HL-60 (cell line): Measurements from ENCODE around the gene FAAP20.

Experiments used
- DNase-seq, 2 experiments: peaks; one replicate each; pipeline ENCODE4 v3.0.0-alpha.2; 2010 to 2020; ENCODE audit warnings: low read depth in 1 of 2, low spot score in 1 of 2
- H3K27ac ChIP-seq: fragments of 250-450 bp; sonication (Bioruptor Pico); replicated peaks from 2 replicates; pipeline ENCODE4 v1.5.1; 2020; ENCODE audit warnings: mild to moderate bottlenecking, moderate library complexity
- H3K27me3 ChIP-seq: fragments of 250-450 bp; sonication (Bioruptor Pico); 2 replicates; pipeline ENCODE4 v1.5.1; 2021; ENCODE audit warnings: mild to moderate bottlenecking, moderate library complexity; ENCODE audit not compliant: insufficient read depth, poor library complexity, severe bottlenecking
- H3K4me3 ChIP-seq: replicated peaks from 2 replicates; pipeline ENCODE4 v1.5.1; 2011; ENCODE audit warnings: mild to moderate bottlenecking, control low read depth, low read length; ENCODE audit not compliant: insufficient read depth
- GABPA ChIP-seq: IDR thresholded peaks from 2 replicates; pipeline ENCODE4 v1.6.1; 2012; ENCODE audit warnings: low read depth
- POLR2AphosphoS5 ChIP-seq: IDR thresholded peaks from 2 replicates; pipeline ENCODE4 v1.6.1; 2012; ENCODE audit warnings: low read depth
- SPI1 ChIP-seq: IDR thresholded peaks from 2 replicates; pipeline ENCODE4 v1.6.1; 2012; ENCODE audit warnings: low read depth, mild to moderate bottlenecking, borderline replicate concordance
- TF ChIP-seq, protein P1 (sequence below): IDR thresholded peaks from 2 replicates; pipeline ENCODE4 v1.6.1; 2012; ENCODE audit warnings: low read depth; ENCODE audit not compliant: insufficient replicate concordance
- TF ChIP-seq, protein P2 (sequence below): IDR thresholded peaks from one replicate; pipeline ENCODE4 v1.5.1; 2011; ENCODE audit warnings: low read length, control low read depth, inconsistent platforms; ENCODE audit not compliant: insufficient read depth

Gene FAAP20

DNA sequence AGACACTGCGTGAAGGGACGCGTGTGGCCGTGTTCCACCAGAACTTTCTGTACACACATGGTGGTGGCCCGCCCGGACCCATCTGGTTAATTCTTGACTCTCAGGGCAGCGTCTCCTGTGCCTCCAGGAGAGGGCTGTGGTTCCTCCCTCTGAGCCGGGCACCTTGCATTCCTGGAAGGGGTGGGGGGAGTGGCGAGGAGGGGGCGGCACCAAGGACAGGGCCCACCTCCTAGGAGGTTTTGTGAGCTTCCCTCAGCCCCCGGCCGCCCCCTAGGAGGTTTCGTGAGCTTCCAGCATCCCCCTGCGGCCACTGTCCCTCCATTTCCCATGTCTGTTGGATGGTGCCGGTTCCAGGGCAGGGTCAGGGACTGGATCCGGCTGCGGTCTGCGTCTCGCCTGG is 28.9 kb downstream of the FAAP20 start:
- DNase-seq: no peak
- Histone ChIP-seq H3K4me3 (no peak overlapping the region), H3K27ac (no peak overlapping the region), H3K27me3 (no peaks in the 10 kb centered on the region)
- TF ChIP-seq, protein P1, sequence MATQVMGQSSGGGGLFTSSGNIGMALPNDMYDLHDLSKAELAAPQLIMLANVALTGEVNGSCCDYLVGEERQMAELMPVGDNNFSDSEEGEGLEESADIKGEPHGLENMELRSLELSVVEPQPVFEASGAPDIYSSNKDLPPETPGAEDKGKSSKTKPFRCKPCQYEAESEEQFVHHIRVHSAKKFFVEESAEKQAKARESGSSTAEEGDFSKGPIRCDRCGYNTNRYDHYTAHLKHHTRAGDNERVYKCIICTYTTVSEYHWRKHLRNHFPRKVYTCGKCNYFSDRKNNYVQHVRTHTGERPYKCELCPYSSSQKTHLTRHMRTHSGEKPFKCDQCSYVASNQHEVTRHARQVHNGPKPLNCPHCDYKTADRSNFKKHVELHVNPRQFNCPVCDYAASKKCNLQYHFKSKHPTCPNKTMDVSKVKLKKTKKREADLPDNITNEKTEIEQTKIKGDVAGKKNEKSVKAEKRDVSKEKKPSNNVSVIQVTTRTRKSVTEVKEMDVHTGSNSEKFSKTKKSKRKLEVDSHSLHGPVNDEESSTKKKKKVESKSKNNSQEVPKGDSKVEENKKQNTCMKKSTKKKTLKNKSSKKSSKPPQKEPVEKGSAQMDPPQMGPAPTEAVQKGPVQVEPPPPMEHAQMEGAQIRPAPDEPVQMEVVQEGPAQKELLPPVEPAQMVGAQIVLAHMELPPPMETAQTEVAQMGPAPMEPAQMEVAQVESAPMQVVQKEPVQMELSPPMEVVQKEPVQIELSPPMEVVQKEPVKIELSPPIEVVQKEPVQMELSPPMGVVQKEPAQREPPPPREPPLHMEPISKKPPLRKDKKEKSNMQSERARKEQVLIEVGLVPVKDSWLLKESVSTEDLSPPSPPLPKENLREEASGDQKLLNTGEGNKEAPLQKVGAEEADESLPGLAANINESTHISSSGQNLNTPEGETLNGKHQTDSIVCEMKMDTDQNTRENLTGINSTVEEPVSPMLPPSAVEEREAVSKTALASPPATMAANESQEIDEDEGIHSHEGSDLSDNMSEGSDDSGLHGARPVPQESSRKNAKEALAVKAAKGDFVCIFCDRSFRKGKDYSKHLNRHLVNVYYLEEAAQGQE: no peak

DNA sequence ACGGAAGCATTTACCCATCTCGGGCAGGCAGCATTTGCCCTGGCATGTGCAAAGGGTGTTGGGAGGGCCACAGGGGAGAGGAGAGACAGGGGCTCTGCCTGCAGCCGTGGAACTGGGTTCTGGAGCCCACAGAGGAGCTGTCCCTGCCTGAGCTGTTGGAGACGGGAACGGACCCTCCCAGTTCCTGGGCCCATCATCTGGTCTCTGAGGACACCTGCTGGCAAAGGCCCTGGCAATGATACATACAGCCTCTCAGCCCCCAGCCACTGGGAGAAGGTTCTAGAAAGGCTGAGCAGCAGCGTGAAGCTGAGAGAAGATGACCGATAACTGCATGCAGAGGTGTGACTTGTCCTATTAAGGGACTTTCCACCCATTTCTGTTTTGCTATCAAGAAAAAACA is 31.4 kb downstream of the FAAP20 start:
- Histone ChIP-seq H3K27ac (no peak overlapping the region), H3K27me3 (no peaks in the 10 kb centered on the region), H3K4me3 (no peak overlapping the region)
- no peak for DNase-seq
- TF ChIP-seq, protein P2, sequence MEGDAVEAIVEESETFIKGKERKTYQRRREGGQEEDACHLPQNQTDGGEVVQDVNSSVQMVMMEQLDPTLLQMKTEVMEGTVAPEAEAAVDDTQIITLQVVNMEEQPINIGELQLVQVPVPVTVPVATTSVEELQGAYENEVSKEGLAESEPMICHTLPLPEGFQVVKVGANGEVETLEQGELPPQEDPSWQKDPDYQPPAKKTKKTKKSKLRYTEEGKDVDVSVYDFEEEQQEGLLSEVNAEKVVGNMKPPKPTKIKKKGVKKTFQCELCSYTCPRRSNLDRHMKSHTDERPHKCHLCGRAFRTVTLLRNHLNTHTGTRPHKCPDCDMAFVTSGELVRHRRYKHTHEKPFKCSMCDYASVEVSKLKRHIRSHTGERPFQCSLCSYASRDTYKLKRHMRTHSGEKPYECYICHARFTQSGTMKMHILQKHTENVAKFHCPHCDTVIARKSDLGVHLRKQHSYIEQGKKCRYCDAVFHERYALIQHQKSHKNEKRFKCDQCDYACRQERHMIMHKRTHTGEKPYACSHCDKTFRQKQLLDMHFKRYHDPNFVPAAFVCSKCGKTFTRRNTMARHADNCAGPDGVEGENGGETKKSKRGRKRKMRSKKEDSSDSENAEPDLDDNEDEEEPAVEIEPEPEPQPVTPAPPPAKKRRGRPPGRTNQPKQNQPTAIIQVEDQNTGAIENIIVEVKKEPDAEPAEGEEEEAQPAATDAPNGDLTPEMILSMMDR: no peak

DNA sequence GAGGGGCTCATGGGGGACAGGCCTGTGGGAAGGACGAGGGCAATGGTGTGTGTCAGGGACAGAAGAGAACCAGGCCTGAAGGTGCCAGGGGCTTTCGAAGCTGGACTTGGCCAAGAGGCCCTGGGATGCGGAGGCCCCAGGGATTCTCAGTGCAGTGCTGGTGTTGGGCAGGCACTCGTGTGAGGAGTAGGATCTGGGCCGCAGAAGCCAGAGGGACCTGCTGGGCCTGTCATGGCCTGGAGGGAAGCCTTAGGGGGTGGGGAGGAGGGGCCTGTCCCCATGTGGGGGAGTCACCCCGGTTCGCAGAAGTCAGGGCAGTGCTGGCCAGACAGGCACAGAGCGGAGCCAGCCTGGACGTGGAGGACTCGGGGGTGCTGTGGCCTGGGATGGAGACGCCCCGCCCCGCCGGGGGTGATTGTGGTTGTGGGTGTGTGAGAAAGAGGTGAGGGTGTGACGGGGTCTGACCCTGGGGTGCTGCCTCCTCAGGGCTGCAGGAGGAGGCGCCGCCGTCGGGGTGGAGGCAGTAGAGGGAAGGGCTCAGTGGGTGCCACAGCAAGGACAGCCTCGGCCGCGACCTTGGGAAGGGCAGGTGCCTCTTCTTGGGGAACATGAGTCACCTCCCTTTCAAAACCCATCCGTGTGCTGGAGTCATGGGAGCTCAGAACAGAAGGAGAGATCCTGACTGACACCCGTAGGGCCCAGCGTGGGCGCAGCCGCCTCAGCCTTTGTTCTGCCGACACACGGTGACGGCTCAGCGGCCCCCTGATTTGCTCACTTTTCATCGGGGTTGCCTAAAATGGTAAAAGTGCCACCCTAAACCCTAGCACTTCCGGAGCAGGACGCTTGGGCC is 33.9 kb downstream of the FAAP20 start:
- H3K27me3 ChIP-seq: no peaks in the 10 kb centered on the region
- no peak overlapping the region for H3K27ac ChIP-seq
- no peak overlapping the region for H3K4me3 ChIP-seq
- TF ChIP-seq, protein P1: no peak
- TF ChIP-seq, protein P2: no peak
- TF ChIP-seq SPI1: no peak
- no peak for TF ChIP-seq GABPA
- no peak for TF ChIP-seq POLR2AphosphoS5
- peak in 1 of 2 experiments; percentile 34 for DNase-seq

DNA sequence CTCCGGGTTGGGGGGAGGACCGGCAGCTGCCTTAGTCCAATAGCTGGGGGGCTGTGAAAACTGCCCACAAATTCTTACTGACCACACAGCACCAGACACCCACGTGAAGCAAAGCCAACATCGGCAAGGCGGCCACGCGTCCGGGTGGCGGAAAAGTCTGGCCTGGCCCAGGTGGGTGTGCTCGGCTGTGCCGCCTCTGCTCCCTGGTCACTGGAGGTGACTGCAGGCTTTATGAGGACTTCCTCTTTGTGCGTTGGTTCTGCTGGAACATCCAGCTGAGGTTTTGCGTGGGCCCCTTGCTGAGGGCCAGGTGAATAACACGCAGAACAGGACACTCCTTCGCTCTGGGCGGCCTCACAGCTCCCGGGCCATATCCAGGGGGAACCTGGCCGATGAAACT is 35.4 kb downstream of the FAAP20 start:
- H3K27me3 ChIP-seq: no peaks in the 10 kb centered on the region
- peak in 1 of 2 experiments; percentile 64 for DNase-seq
- 0 out of 2 replicates have a peak overlapping the region, but pooled peaks have one; percentile 17 for H3K27ac ChIP-seq
- H3K4me3 ChIP-seq: no peak overlapping the region
- TF ChIP-seq, protein P2: no peak
- peak; percentile 93; the same call in 1 of the 2 replicates for TF ChIP-seq SPI1
